BLaER1 (cell line): Measurements from ENCODE around the gene SGK1.
"Not testable (repeated sequence)": the region's sequence is repeated elsewhere in the genome, so short reads cannot be mapped to it uniquely, and the experiment has no call there.

Experiments used
- H3K27ac ChIP-seq: shearing (Covaris generic); formaldehyde crosslinking; 2 replicates; pipeline ENCODE4 v1.8.1; 2022
- H3K27me3 ChIP-seq: shearing (Covaris generic); formaldehyde crosslinking; 2 replicates; pipeline ENCODE4 v1.8.1; 2022
- H3K36me3 ChIP-seq: shearing (Covaris generic); formaldehyde crosslinking; 2 replicates; pipeline ENCODE4 v1.8.1; 2022
- H3K4me1 ChIP-seq: shearing (Covaris generic); formaldehyde crosslinking; 2 replicates; pipeline ENCODE4 v1.8.1; 2022
- H3K4me2 ChIP-seq: shearing (Covaris generic); formaldehyde crosslinking; 2 replicates; pipeline ENCODE4 v1.8.1; 2022
- H3K4me3 ChIP-seq: shearing (Covaris generic); formaldehyde crosslinking; 2 replicates; pipeline ENCODE4 v1.8.1; 2022
- H3K9ac ChIP-seq: shearing (Covaris generic); formaldehyde crosslinking; 2 replicates; pipeline ENCODE4 v1.8.1; 2022
- H3K9me3 ChIP-seq: shearing (Covaris generic); formaldehyde crosslinking; 2 replicates; pipeline ENCODE4 v1.8.1; 2022
- H4K20me1 ChIP-seq: shearing (Covaris generic); formaldehyde crosslinking; 2 replicates; pipeline ENCODE4 v1.8.1; 2022
- Cebpa-rat ChIP-seq: shearing (Covaris generic); IDR thresholded peaks from 2 replicates; pipeline ENCODE4 v1.8.1; 2022

Gene SGK1

DNA sequence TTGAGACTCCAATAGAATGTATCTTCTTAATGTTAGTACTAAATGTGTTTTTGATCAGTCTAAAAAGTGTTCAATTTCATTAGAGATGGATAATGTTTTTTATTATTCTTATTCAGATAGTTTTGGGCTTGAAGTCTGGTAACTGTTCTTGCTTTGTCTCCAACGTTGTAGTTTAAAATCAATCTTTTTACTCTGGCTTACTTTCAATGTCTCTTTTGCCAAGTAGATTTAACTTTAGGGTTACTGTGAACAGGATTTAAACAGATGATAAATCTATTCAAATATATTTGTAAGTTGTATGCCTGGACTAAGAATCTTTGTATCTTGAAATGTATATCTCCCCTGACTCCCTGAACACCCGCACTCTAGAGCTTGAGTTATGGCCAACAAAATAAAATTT, 51.1 kb downstream of the SGK1 start:
- Histone ChIP-seq H3K9me3 (no peaks in the 10 kb centered on the region), H3K4me2 (no peak overlapping the region), H3K4me3 (no peak overlapping the region), H3K36me3 (peaks cover 7% of the 10 kb centered on the region; the same call in 1 of the 2 replicates), H3K9ac (no peak overlapping the region), H4K20me1 (no peaks in the 10 kb centered on the region; the same call in 1 of the 2 replicates), H3K27ac (no peak overlapping the region), H3K27me3 (no peaks in the 10 kb centered on the region), H3K4me1 (peaks cover 18% of the 10 kb centered on the region)
- TF ChIP-seq Cebpa-rat = no peak

DNA sequence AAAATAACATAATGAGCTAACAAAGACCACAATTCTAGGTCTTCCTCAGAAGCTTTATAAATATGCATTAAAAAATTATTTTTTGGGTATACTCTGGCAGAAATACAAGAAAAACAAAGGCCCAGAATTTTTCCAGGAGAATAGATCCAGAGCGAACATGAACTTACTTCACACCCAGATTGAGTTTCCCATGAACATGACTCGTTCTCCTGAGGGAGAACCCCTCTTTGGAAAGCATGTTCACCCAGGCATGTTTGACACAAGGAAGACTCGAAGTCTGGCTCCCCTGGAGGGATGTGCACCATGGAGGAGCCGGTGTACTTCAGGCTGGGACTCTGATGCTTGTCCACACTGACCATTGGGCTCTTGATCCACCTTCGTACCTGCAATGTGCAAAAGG, 56.1 kb downstream of the SGK1 start:
- Histone ChIP-seq H3K4me3 (no peak overlapping the region), H3K27me3 (no peaks in the 10 kb centered on the region), H3K4me2 (no peak overlapping the region), H3K9ac (no peak overlapping the region), H3K36me3 (peaks cover 46% of the 10 kb centered on the region), H3K27ac (no peak overlapping the region), H3K4me1 (no peaks in the 10 kb centered on the region), H3K9me3 (no peaks in the 10 kb centered on the region), H4K20me1 (no peaks in the 10 kb centered on the region; the same call in 1 of the 2 replicates)
- no peak for TF ChIP-seq Cebpa-rat

DNA sequence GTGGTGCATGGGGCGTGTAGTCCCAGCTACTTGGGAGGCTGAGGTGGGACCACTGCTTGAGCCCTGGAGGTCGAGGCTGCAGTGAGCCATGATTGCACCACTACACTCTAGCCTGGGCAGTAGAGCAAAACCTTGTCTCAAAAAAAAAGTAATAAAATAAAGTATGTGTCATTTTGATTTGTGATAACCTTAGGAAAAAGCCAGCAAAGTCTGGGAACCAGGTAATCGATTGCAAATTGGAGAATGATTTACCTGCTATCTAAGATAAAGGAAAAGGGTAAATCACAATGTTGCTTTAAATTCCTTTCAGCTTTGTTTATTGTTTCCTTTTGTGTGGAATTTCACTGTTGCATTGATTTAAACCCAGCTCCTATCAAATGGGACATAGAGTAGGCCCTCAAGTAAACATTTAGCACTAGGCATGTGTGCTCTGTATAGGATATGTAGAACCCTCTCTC, 59.0 kb downstream of the SGK1 start:
- Histone ChIP-seq H4K20me1 (no peaks in the 10 kb centered on the region; the same call in 1 of the 2 replicates), H3K27ac (no peak overlapping the region), H3K4me3 (no peak overlapping the region), H3K4me2 (no peak overlapping the region), H3K4me1 (no peaks in the 10 kb centered on the region), H3K27me3 (no peaks in the 10 kb centered on the region), H3K36me3 (peaks cover 61% of the 10 kb centered on the region), H3K9me3 (no peaks in the 10 kb centered on the region), H3K9ac (no peak overlapping the region)
- no peak for TF ChIP-seq Cebpa-rat

DNA sequence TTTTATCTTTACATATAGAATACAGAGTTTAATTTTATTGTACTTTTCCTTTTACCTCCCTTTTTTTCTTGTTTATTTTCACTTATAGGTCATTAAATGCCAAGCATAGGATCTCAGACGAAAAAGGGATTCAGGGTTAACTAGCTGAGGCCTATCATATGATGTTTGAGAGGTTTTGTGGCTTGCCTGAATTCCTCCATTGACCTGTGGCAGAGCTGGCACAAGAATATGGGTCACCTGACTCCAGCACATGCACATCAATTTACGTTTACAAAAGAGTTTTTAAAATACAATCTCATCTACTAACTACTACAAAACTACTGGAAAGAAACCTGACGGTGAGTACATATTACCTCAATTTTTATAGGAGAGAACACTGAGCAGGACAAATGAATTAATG, 60.4 kb downstream of the SGK1 start:
- H3K27ac ChIP-seq = no peak overlapping the region
- H3K4me1 ChIP-seq = no peaks in the 10 kb centered on the region
- no peak overlapping the region for H3K4me3 ChIP-seq
- H4K20me1 ChIP-seq = no peaks in the 10 kb centered on the region; the same call in 1 of the 2 replicates
- TF ChIP-seq Cebpa-rat = no peak
- no peak overlapping the region for H3K9ac ChIP-seq
- H3K4me2 ChIP-seq = no peak overlapping the region
- no peaks in the 10 kb centered on the region for H3K9me3 ChIP-seq
- peaks cover 68% of the 10 kb centered on the region for H3K36me3 ChIP-seq
- H3K27me3 ChIP-seq = no peaks in the 10 kb centered on the region

DNA sequence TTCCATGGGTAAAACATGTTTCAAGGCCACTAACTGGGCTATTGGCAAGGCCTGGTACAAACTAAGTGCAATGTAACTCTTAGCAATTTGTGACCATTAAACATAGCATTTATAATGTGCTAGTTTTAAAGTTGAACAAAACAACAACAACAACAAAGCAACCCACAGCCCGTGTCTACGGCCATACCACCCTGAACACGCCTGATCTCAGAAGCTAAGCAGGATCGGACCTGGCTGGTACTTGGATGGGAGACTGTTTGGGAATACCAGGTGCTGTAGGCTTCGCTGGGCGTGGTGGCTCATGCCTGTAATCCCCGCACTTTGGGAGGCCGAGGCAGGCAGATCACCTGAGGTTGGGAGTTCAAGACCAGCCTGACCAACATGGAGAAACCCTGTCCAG, 61.0 kb downstream of the SGK1 start:
- Histone ChIP-seq H3K27me3 (no peaks in the 10 kb centered on the region), H3K4me2 (no peak overlapping the region)

GRCh38 chr6:134255280-134255679, 62.6 kb downstream of the SGK1 start:
- H4K20me1 ChIP-seq, H3K9me3 ChIP-seq, H3K27me3 ChIP-seq, H3K4me2 ChIP-seq, H3K27ac ChIP-seq, H3K4me3 ChIP-seq, H3K4me1 ChIP-seq, H3K9ac ChIP-seq: not testable (repeated sequence)
- H3K36me3 ChIP-seq = peaks cover 64% of the 10 kb centered on the region

More for the DNA sequence above, 61.0 kb downstream of the SGK1 start:
- Histone ChIP-seq H3K9ac (no peak overlapping the region), H3K4me1 (no peaks in the 10 kb centered on the region), H4K20me1 (no peaks in the 10 kb centered on the region), H3K36me3 (peaks cover 70% of the 10 kb centered on the region), H3K4me3 (no peak overlapping the region), H3K9me3 (no peaks in the 10 kb centered on the region), H3K27ac (no peak overlapping the region)
- TF ChIP-seq Cebpa-rat = no peak

DNA sequence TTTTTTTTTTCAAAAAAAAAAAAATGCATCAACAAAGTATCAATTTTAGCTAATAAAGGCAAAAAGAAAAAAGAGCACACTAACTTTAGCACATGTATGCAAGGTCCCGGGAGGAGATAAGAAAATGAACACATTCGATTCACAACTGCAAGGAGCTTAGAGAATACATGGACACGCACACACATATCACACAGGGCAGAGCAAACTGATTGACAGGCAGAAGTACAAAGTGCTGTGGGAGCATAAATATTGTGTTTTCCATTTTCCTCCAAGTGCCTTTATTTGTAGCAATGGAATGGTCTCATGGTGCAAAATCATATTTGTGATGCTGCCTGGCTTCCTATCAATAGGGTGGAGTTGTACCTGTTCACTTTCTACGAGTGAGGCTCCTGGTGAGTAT, 63.8 kb downstream of the SGK1 start:
- Histone ChIP-seq H3K27ac (no peak overlapping the region), H3K4me2 (no peak overlapping the region), H4K20me1 (no peaks in the 10 kb centered on the region), H3K27me3 (no peaks in the 10 kb centered on the region), H3K9me3 (no peaks in the 10 kb centered on the region), H3K4me1 (peaks cover 15% of the 10 kb centered on the region; the same call in 1 of the 2 replicates), H3K4me3 (no peak overlapping the region), H3K36me3 (peaks cover 54% of the 10 kb centered on the region), H3K9ac (no peak overlapping the region)
- TF ChIP-seq Cebpa-rat = no peak

DNA sequence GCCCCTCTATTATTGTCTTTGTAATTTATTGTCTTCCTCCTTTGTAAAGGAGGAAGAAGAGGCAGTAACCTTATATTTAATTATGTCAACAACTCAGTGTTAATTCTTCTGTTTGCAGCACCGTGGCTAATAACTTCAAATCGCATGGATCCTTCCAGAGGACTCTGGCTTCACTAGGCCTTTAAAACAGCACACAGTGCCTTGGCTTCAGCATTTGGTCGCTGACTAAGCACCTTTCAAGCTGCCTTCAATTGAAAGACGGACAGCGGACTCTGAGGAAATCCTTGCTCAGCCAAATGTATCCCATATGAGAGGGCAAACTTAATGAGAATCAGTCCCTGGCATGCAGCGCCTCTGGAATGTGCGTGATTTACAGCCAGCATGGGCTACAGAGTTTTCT, 64.2 kb downstream of the SGK1 start:
- Histone ChIP-seq H3K9ac (no peak overlapping the region), H3K27me3 (no peaks in the 10 kb centered on the region), H3K4me3 (no peak overlapping the region), H3K27ac (no peak overlapping the region), H4K20me1 (no peaks in the 10 kb centered on the region), H3K9me3 (no peaks in the 10 kb centered on the region), H3K4me1 (peaks cover 15% of the 10 kb centered on the region; the same call in 1 of the 2 replicates), H3K36me3 (peaks cover 49% of the 10 kb centered on the region), H3K4me2 (no peak overlapping the region)
- TF ChIP-seq Cebpa-rat = no peak

DNA sequence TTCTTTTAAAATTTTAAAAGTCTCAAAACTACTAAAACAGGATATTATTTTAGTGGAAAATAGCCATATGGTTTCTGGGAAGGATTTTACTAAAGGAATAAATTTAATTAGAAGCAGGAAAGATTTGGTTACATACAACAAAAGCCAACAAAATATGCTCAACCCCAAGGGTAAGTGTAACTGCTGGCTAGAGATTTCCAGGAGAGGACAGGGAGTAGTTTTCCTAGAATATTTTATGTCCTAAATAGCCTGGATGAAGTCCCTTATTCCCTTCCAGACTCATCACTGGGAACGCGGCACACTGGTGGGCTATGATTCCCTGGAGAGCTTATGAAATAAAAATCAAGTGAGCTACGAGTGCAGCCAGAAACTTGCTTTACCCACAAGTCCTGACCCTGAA, 66.6 kb downstream of the SGK1 start:
- peaks cover 37% of the 10 kb centered on the region for H3K4me1 ChIP-seq
- H4K20me1 ChIP-seq = no peaks in the 10 kb centered on the region
- H3K36me3 ChIP-seq = peaks cover 28% of the 10 kb centered on the region

GRCh38 chr6:134250776-134251175, 67.1 kb downstream of the SGK1 start:
- Histone ChIP-seq H3K27ac (no peak overlapping the region), H3K9ac (no peak overlapping the region), H3K4me1 (peaks cover 38% of the 10 kb centered on the region), H3K36me3 (0 out of 2 replicates have a peak, but pooled peaks cover 25% of the 10 kb centered on the region), H3K4me2 (no peak overlapping the region), H3K9me3 (no peaks in the 10 kb centered on the region), H3K27me3 (no peaks in the 10 kb centered on the region), H3K4me3 (no peak overlapping the region), H4K20me1 (no peaks in the 10 kb centered on the region)
- TF ChIP-seq Cebpa-rat = no peak

More for the DNA sequence above, 66.6 kb downstream of the SGK1 start:
- TF ChIP-seq Cebpa-rat = no peak
- H3K4me3 ChIP-seq = no peak overlapping the region
- no peaks in the 10 kb centered on the region for H3K27me3 ChIP-seq
- H3K27ac ChIP-seq = no peak overlapping the region
- no peak overlapping the region for H3K9ac ChIP-seq
- no peak overlapping the region for H3K4me2 ChIP-seq
- H3K9me3 ChIP-seq = no peaks in the 10 kb centered on the region
